SIG-M5 treated with dmso at 0.1 percent for 504 hours (cell line): Measurements from ENCODE around the gene SNX27.

ENCODE experiments used
- DNase-seq: peaks from one replicate; lab custom pipeline; 2025; ENCODE audit not compliant: unreplicated experiment; lab: John Stamatoyannopoulos, UW

SNX27 gene

GRCh38 chr1:151611832-151612500 lies at the start of gene SNX27:
Gene SNX27, plus strand, starts transcription at chr1:151612050. Its CDS starts 152 bp downstream, at chr1:151612202.
- peak; percentile 97 for DNase-seq

- no peak for DNase-seq
Measured at GRCh38 chr1:151562661-151563060, 49.2 kb upstream of the SNX27 start.

- no peak for DNase-seq
Measured at GRCh38 chr1:151563376-151563775, 48.5 kb upstream of the SNX27 start.

- DNase-seq = no peak
Measured at GRCh38 chr1:151565502-151566189, 46.2 kb upstream of the SNX27 start.

GRCh38 chr1:151568626-151569088 lies 43.2 kb upstream of the SNX27 start:
- DNase-seq = no peak

- no peak for DNase-seq
Measured at GRCh38 chr1:151570819-151571218, 41.0 kb upstream of the SNX27 start.

GRCh38 chr1:151574575-151575529 lies 37.0 kb upstream of the SNX27 start:
- peak; percentile 21 for DNase-seq

GRCh38 chr1:151577173-151577572 lies 34.7 kb upstream of the SNX27 start:
- no peak for DNase-seq

GRCh38 chr1:151578941-151579340 lies 32.9 kb upstream of the SNX27 start:
- no peak for DNase-seq

GRCh38 chr1:151579436-151580225 lies 32.2 kb upstream of the SNX27 start:
- no peak for DNase-seq

- no peak for DNase-seq
Measured at GRCh38 chr1:151581451-151581850, 30.4 kb upstream of the SNX27 start.

- DNase-seq = peak; percentile 41
Measured at GRCh38 chr1:151581921-151582320, 29.9 kb upstream of the SNX27 start.

- no peak for DNase-seq
Measured at GRCh38 chr1:151583796-151584195, 28.1 kb upstream of the SNX27 start.

GRCh38 chr1:151584278-151584677 lies 27.6 kb upstream of the SNX27 start:
- DNase-seq = no peak

- DNase-seq = no peak
Measured at GRCh38 chr1:151584780-151585179, 27.1 kb upstream of the SNX27 start.

- DNase-seq = peak; percentile 75
Measured at GRCh38 chr1:151585622-151586021, 26.2 kb upstream of the SNX27 start.

- DNase-seq = no peak
Measured at GRCh38 chr1:151590961-151591360, 20.9 kb upstream of the SNX27 start.

- DNase-seq = no peak
Measured at GRCh38 chr1:151593730-151594129, 18.1 kb upstream of the SNX27 start.

GRCh38 chr1:151594143-151594625 lies 17.7 kb upstream of the SNX27 start:
- DNase-seq = peak; percentile 50

GRCh38 chr1:151596166-151596953 lies 15.5 kb upstream of the SNX27 start:
- no peak for DNase-seq
